Endothelial cell of umbilical vein (primary cell): ENCODE results near the gene TMEM266. TPM values are rescaled to one million over a fixed set of nuclear protein-coding genes. Genes with fewer than 3 reads are reported as not detected.

Experiments
- BruUV-seq: library from RNA; stranded (reverse); fragments of 400-500 nt; replicated peaks from 2 replicates; lab custom pipeline; 2021; lab: Mats Ljungman, UMichigan
- CTCF ChIA-PET: fragments of 300-600, 350-600 bp; sonication (Branson Sonifier 250); formaldehyde crosslinking; loops from one replicate; lab custom pipeline; 2021; ENCODE audit warnings: antibody characterized with exemption, inconsistent platforms; lab: Charles Lee
- POLR2A ChIA-PET: fragments of 300-600, 350-600 bp; sonication (Branson Sonifier 250); formaldehyde crosslinking; loops from one replicate; lab custom pipeline; 2021; ENCODE audit warnings: antibody characterized with exemption, inconsistent platforms; lab: Charles Lee
- DNase-seq: peaks from one replicate; pipeline ENCODE4 v3.0.0-alpha.2; 2011; ENCODE audit warnings: low read depth, low spot score
- FAIRE-seq: peaks from 2 replicates; lab custom pipeline; 2011; peaks lifted over from hg19 to GRCh38; lab: Jason Lieb, UNC
- H2AFZ ChIP-seq: 2 replicates; pipeline ENCODE4 v1.6.0; 2012; ENCODE audit warnings: low read depth, low read length, control low read depth, inconsistent platforms
- H3K27ac ChIP-seq: 2 replicates; pipeline ENCODE4 v1.5.1; 2011; ENCODE audit warnings: low read depth, mild to moderate bottlenecking, control low read depth, low read length, moderate library complexity; ENCODE audit not compliant: insufficient read depth
- H3K27me3 ChIP-seq, 2 experiments: 2 replicates each; pipeline versions ENCODE4 v1.6.0 to v1.6.1; 2011; ENCODE audit warnings: low read length in 2 of 2, mixed read lengths in 1 of 2; ENCODE audit not compliant: control insufficient read depth in 2 of 2, insufficient read depth in 2 of 2
- H3K36me3 ChIP-seq, 2 experiments: 2 replicates in 1 of 2; 3 replicates in 1 of 2; pipeline ENCODE4 v1.5.1; 2011; ENCODE audit warnings: low read length in 2 of 2, mild to moderate bottlenecking in 1 of 2, moderate library complexity in 1 of 2; ENCODE audit not compliant: control insufficient read depth in 2 of 2, insufficient read depth in 2 of 2; ENCODE audit errors: extremely low read depth in 1 of 2
- H3K4me1 ChIP-seq: 3 replicates; pipeline ENCODE4 v1.5.1; 2011; ENCODE audit warnings: mild to moderate bottlenecking, low read length; ENCODE audit not compliant: control insufficient read depth, insufficient read depth; ENCODE audit errors: extremely low read depth
- H3K4me2 ChIP-seq: 2 replicates; pipeline ENCODE4 v1.6.1; 2011; ENCODE audit warnings: low read length, control low read depth, mixed read lengths; ENCODE audit not compliant: insufficient read depth
- H3K4me3 ChIP-seq, 3 experiments: fragments of 200-600 bp in 1 of 3; sonication (generic), shearing (Covaris generic) in 1 of 3; replicated peaks in 1 of 3; 2 replicates each; pipeline ENCODE4 v1.5.1; 2011 to 2016; ENCODE audit warnings: control low read depth in 3 of 3, low read length in 3 of 3, mild to moderate bottlenecking in 2 of 3, inconsistent platforms in 1 of 3, low read depth in 1 of 3, moderate library complexity in 1 of 3; ENCODE audit not compliant: insufficient read depth in 1 of 3
- H3K79me2 ChIP-seq: 2 replicates; pipeline ENCODE4 v1.6.0; 2012; ENCODE audit warnings: low read length, inconsistent platforms; ENCODE audit not compliant: control insufficient read depth, insufficient read depth
- H3K9ac ChIP-seq: replicated peaks from 2 replicates; pipeline ENCODE3; 2011; ENCODE audit warnings: low read length, control low read depth; ENCODE audit not compliant: insufficient read depth; ENCODE audit errors: extremely low read depth
- H3K9me1 ChIP-seq: replicated peaks from 3 replicates; pipeline ENCODE4 v1.6.0; 2011; ENCODE audit warnings: mild to moderate bottlenecking, low read length; ENCODE audit not compliant: control insufficient read depth, insufficient read depth; ENCODE audit errors: extremely low read depth
- H3K9me3 ChIP-seq: replicated peaks from 2 replicates; pipeline ENCODE4 v1.5.1; 2012; ENCODE audit warnings: low read length, inconsistent platforms; ENCODE audit not compliant: control insufficient read depth, insufficient read depth
- H4K20me1 ChIP-seq: replicated peaks from 2 replicates; pipeline ENCODE3; 2011; ENCODE audit warnings: mild to moderate bottlenecking, low read length; ENCODE audit not compliant: control insufficient read depth, insufficient read depth; ENCODE audit errors: extremely low read depth
- EZH2 ChIP-seq: IDR thresholded peaks from 2 replicates; pipeline ENCODE4 v1.6.1; 2012; ENCODE audit warnings: borderline replicate concordance, low read depth, mild to moderate bottlenecking, moderate library complexity, low read length, inconsistent platforms; ENCODE audit not compliant: severe bottlenecking
- FOS ChIP-seq: IDR thresholded peaks from 2 replicates; pipeline ENCODE4 v1.6.1; 2011; ENCODE audit warnings: mild to moderate bottlenecking, low read length, moderate library complexity, borderline replicate concordance; ENCODE audit not compliant: insufficient read depth
- GATA2 ChIP-seq: IDR thresholded peaks from 2 replicates; pipeline ENCODE4 v1.7.0; 2011; ENCODE audit warnings: low read depth, mild to moderate bottlenecking, moderate library complexity, mixed read lengths, low read length; ENCODE audit not compliant: insufficient read length, insufficient read depth
- JUN ChIP-seq: IDR thresholded peaks from 2 replicates; pipeline ENCODE4 v1.6.1; 2011; ENCODE audit warnings: borderline replicate concordance, low read depth; ENCODE audit not compliant: insufficient read length, insufficient read depth
- MYC ChIP-seq: IDR thresholded peaks from one replicate; pipeline ENCODE4 v1.6.1; 2011; ENCODE audit warnings: mild to moderate bottlenecking, low read depth, low read length
- POLR2A ChIP-seq: IDR thresholded peaks from 2 replicates; pipeline ENCODE4 v1.6.1; 2012; ENCODE audit warnings: low read depth, mild to moderate bottlenecking, control low read depth, low read length
- POLR2AphosphoS5 ChIP-seq: IDR thresholded peaks from 2 replicates; pipeline ENCODE4 v1.6.1; 2012; ENCODE audit warnings: low read depth, mild to moderate bottlenecking, control low read depth, low read length, moderate library complexity; ENCODE audit not compliant: insufficient read depth
- dilution Hi-C: fragments of 300-500 bp; cut with MboI; formaldehyde crosslinking; loops from one replicate; pipeline ENCODE4 v1.15.0; 2019; ENCODE audit warnings: low sequenced_read_pairs; ENCODE audit not compliant: extremely low pct_ligation_motif_present
- intact Hi-C: fragments of 100-400 bp; cut with micrococcal nuclease; formaldehyde crosslinking; loops from one replicate; pipeline ENCODE4 v1.10.0; 2022
- polyA plus RNA-seq, 4 experiments: library from polyadenylated mRNA; depleted of rRNA in 3 of 4; stranded (reverse) in 3 of 4; unstranded in 1 of 4; fragments of >200 nt; gene quantifications; 2 replicates each; pipeline versions ENCODE4 v1.2.1 to v1.2.3, GENCODE V29; 2011 to 2012; ENCODE audit warnings: missing spikeins in 1 of 4
- total RNA-seq: library from RNA; stranded (reverse); gene quantifications from 2 replicates; pipeline ENCODE4 v1.2.3, GENCODE V29; 2021
- TF ChIP-seq, protein P1 (sequence below): IDR thresholded peaks from 2 replicates; pipeline ENCODE4 v1.6.1; 2011; ENCODE audit not compliant: insufficient read depth, insufficient read length
- TF ChIP-seq, protein P2 (sequence below), 2 donors: IDR thresholded peaks; 1 replicate in 1 of 2; 2 replicates in 1 of 2; pipeline ENCODE4 v1.5.1; 2011; ENCODE audit warnings: low read length in 2 of 2, mild to moderate bottlenecking in 2 of 2, moderate library complexity in 2 of 2, control low read depth in 1 of 2, inconsistent platforms in 1 of 2, low read depth in 1 of 2; ENCODE audit not compliant: insufficient read depth in 1 of 2; ENCODE audit errors: extremely low read depth in 1 of 2

TMEM266 gene
- total and polyA plus RNA-seq, 2 donors (not counting 3 experiments of a cell fraction or from before 2014, with no cell fraction given) = not detected

DNA sequence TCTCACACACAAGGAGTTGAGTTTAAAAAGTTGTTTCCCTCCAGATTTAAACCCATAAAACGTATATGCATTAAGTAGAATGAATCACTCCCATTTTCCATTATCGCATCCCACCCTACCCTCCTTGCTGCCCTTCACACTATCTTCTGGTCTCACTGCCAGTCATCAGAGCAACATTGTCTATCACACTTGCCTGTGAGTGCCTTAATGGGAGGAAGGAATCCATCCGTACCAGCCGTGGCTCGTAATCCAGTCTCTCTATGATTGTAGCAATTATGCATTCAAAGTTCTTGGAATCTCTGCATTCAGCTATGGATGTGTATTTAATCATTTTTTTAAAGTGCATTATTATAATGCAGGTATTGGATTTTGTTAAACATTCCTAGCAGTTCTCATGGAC lies 1.9 kb downstream of the TMEM266 start:
- ChIA-PET POLR2A (no interaction called here), CTCF (interaction anchor here (1.0 to 8.5 kb wide), 3 partner anchors 78 to 89 kb away, joined by 4 to 183 read pairs (median 5); no protein-coding TSS in a partner anchor)
- H3K4me2 ChIP-seq = no peak overlapping the region
- TF ChIP-seq, protein P1, sequence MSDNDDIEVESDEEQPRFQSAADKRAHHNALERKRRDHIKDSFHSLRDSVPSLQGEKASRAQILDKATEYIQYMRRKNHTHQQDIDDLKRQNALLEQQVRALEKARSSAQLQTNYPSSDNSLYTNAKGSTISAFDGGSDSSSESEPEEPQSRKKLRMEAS = no peak
- no peak for TF ChIP-seq POLR2AphosphoS5
- TF ChIP-seq JUN = no peak
- TF ChIP-seq, protein P2, sequence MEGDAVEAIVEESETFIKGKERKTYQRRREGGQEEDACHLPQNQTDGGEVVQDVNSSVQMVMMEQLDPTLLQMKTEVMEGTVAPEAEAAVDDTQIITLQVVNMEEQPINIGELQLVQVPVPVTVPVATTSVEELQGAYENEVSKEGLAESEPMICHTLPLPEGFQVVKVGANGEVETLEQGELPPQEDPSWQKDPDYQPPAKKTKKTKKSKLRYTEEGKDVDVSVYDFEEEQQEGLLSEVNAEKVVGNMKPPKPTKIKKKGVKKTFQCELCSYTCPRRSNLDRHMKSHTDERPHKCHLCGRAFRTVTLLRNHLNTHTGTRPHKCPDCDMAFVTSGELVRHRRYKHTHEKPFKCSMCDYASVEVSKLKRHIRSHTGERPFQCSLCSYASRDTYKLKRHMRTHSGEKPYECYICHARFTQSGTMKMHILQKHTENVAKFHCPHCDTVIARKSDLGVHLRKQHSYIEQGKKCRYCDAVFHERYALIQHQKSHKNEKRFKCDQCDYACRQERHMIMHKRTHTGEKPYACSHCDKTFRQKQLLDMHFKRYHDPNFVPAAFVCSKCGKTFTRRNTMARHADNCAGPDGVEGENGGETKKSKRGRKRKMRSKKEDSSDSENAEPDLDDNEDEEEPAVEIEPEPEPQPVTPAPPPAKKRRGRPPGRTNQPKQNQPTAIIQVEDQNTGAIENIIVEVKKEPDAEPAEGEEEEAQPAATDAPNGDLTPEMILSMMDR (IDR thresholded peaks at IDR 0.05; ENCODE audit: extremely low read depth in 1 of 2, insufficient read depth in 1 of 2, low read depth in 1 of 2, low read length in 2 of 2) = no peak
- no peak for TF ChIP-seq POLR2A
- no peak for TF ChIP-seq MYC
- no peak for TF ChIP-seq GATA2
- TF ChIP-seq EZH2 = no peak
- TF ChIP-seq FOS = no peak
- no peak for DNase-seq
- no peak for FAIRE-seq
- no peak overlapping the region for H2AFZ ChIP-seq
- intact Hi-C loops = no loop called here
- no peaks in the 10 kb centered on the region for H3K9me3 ChIP-seq
- no peaks in the 10 kb centered on the region for H3K36me3 ChIP-seq
- H3K79me2 ChIP-seq = no peaks in the 10 kb centered on the region
- H3K9ac ChIP-seq = no peak overlapping the region
- dilution Hi-C loops = no loop called here
- peaks cover 59 to 84% of the 10 kb centered on the region in 2 experiments for H3K27me3 ChIP-seq
- H4K20me1 ChIP-seq = no peaks in the 10 kb centered on the region
- H3K4me3 ChIP-seq = no peak overlapping the region
- H3K4me1 ChIP-seq = peaks cover 8% of the 10 kb centered on the region
- no peaks in the 10 kb centered on the region for H3K9me1 ChIP-seq
- BruUV-seq = no TSS peak
- no peak overlapping the region for H3K27ac ChIP-seq
